ENCODE measurements around the gene DNAI4. TPM values are rescaled to one million over a fixed set of nuclear protein-coding genes. Genes with fewer than 3 reads are reported as not detected.
"Not testable (repeated sequence)": the region's sequence is repeated elsewhere in the genome, so short reads cannot be mapped to it uniquely, and the experiment has no call there.

DNAI4 gene
- polyA plus RNA-seq (ENCODE audit: insufficient read length in 4 of 4) = 10 to 100 TPM; 12.7 to 15.7 (median 15.0) TPM

GRCh38 chr1:66924756-66925557 lies at the start of gene DNAI4, which contains the start of gene MIER1:
TSS of gene DNAI4 (minus strand) at chr1:66924856. CDS start at chr1:66924831, 25 bp downstream.
TSS of gene MIER1 (plus strand) at chr1:66924990. CDS start at chr1:66925029, 39 bp downstream.
- DNase-seq (ENCODE audit: low read depth in 4 of 4, low spot score in 3 of 4) = peak; percentile 97 to 99 (median 98)

DNA sequence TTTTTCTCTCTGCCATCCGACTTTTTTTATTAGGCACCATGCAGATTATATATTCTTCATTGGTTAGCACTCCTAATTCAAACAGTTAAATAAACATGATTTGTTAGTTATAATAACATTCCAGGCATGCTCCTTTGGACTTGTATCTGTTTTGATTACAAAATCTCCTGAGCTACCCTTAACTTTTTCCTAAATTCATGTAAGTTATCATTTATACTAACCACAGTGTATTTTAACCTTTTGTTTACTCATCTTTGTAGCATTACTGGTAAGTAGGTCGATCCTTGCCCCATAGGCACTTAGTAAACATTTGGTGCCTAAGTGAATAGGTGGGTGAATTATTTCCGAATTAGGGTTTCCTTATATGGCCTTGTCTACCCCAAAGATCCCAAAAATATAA lies 43.9 kb upstream of the DNAI4 start:
- DNase-seq (ENCODE audit: low read depth in 4 of 4, low spot score in 3 of 4) = no peak

DNA sequence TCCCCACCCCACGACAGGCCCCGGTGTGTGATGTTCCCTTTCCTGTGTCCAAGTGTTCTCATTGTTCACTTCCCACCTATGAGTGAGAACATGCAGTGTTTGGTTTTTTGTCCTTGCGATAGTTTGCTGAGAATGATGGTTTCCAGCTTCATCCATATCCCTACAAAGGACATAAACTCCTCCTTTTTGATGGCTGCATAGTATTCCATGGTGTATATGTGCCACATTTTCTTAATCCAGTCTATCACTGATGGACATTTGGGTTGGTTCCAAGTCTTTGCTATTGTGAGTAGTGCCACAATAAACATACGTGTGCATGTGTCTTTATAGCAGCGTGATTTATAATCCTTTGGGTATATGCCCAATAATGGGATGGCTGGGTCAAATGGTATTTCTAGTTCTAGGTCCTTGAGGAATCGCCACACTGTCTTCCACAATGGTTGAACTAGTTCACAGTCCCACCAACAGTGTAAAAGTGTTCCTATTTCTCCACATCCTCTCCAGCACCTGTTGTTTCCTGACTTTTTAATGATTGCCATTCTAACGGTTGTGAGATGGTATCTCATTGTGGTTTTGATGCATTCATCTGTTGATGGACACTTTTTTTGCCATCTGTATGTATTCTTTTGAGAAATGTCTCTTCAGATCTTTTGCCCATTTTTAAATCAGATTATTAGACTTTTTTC lies 41.7 kb upstream of the DNAI4 start:
- not testable (repeated sequence) for DNase-seq (ENCODE audit: low read depth in 4 of 4, low spot score in 3 of 4)

DNA sequence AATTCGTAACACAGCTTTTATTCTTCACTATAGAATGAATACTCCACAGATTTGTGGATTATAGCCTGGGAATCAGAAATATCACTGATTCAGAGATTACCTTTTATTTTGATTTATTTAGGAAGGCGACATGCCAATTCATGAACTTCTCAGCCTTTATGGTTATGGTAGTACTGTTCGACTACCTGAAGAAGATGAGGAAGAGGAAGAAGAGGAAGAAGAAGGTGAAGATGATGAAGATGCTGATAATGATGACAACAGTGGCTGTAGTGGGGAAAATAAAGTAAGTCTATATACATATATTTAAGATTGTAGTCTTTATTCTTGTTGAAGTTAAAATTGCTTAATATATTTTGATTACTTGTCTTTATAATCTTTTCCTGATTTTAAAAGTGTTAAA lies 33.3 kb upstream of the DNAI4 start:
- DNase-seq (ENCODE audit: low read depth in 4 of 4, low spot score in 3 of 4) = no peak

GRCh38 chr1:66954208-66954607 lies 29.6 kb upstream of the DNAI4 start:
- DNase-seq (ENCODE audit: low read depth in 4 of 4, low spot score in 3 of 4) = no peak

DNA sequence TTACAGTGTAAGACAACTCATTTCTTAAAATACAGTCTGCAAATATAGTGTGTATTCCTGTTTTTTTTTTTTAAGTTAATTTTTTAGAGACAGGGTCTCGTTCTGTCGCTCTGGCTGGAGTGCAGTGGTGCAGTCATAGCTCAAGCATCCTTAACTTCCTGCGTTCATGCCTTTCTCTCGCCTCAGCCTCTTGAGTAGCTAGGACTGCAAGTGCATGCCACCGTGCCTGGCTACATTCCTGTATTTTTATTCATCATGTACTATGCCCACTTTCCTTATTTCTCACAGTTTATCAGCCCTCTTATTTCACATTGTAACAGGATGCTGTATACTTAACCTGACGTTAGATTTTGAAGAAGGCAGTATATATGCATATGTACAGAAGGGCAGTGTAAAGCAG lies 26.9 kb upstream of the DNAI4 start:
- no peak for DNase-seq (ENCODE audit: low read depth in 4 of 4, low spot score in 3 of 4)

GRCh38 chr1:66947267-66947666 lies 22.6 kb upstream of the DNAI4 start:
- DNase-seq (ENCODE audit: low read depth in 4 of 4, low spot score in 3 of 4) = no peak

DNA sequence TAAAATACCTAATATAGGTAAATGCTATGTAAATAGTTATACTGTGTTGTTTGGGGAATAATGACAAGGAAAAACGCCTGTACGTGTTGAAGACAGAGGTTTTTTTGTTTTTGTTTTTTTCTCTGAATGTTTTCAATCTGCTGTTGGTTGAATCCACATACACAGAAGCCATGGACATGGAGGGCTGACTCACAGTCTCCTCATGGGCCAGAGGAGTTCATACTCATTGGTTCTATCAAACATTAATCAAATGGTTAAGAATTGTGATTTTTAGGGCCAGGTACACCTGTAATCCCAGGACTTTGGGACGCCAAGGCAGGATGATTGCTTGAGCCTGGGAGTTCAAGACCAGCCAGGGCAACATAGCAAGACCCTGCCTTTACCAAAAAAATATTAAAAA lies 20.7 kb upstream of the DNAI4 start:
- DNase-seq (ENCODE audit: low read depth in 4 of 4, low spot score in 3 of 4) = no peak

GRCh38 chr1:66944330-66945274 lies 19.9 kb upstream of the DNAI4 start:
- no peak for DNase-seq (ENCODE audit: low read depth in 4 of 4, low spot score in 3 of 4)

DNA sequence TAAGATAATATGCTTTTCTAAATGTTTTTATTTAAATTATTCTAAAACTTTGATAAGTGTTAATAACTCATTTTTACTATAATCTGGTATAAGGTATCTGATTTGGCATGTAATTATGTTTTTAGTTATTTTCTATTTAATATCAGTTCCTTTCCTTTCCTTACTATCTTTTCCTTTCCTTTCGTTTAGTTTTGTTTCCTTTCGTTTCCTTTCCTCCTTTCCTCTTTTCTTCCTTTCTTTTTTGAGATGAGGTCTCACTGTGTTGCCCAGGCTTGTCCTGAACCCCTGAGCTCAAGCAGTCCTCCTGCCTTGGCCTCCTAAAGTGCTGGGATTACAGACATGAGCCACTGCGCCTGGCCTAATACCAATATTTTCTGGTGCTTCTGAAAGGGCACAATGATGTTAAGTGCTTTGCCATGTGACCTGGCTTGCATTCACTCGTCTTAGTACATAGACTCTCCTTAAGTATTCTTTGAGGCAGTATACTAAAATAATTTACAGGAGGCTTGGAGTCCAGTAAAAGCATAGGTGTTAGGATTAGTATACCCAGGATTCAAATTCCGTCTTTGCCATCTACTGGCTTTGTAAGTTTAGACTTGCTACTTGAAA lies 18.8 kb upstream of the DNAI4 start:
- DNase-seq (ENCODE audit: low read depth in 4 of 4, low spot score in 3 of 4) = no peak

- DNase-seq (ENCODE audit: low read depth in 4 of 4, low spot score in 3 of 4) = no peak
Measured at GRCh38 chr1:66940981-66941380, 16.3 kb upstream of the DNAI4 start.

DNA sequence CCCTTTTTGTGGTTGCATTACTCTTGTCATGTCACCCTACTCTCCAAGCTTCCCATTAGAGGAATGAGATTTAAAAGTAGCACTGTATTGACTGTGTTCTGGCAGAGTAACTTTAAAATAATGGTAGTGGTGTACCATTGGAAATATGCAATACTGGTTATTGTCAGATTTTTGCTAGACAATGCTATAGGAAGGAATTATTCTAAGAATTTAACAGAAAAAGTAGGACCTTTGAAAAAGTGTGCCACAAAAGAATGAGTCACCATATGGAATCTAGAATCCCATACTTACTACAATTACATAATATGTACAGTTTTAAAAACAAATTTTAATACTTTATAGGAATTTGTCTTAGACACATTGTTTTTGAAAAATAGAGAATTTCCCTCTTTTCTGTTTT lies 14.0 kb upstream of the DNAI4 start:
- DNase-seq (ENCODE audit: low read depth in 4 of 4, low spot score in 3 of 4) = no peak

DNA sequence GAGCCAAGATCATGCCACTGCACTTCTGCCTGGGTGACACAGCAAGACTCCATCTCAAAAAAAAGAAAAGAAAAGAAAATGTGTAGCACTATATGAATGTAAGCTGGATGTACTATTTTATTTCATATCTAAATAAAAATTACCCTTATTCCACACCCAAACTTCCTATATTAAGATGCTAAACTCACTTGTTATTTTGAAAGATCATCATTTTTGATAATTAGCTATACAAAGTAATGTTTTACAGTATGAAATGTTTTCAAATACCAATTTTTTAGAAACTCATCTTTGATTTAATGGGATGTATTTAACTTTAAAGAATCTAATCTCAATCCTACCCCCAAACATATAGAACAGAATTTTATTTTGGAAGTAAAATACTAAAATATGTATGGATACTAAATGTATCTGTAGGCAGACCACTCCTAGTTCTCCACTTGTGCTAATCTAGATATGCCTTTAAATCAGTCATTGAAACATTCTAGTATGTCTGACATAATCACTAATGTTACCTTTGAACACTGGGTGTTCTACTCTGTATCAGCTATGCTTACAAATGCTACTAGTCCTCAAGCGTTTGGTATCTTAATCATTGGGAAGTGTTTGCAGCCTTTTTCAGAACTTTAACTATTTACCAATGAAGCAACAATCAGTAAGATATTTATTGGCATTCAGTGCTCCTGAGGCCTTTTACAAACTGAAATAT lies 13.0 kb upstream of the DNAI4 start:
- DNase-seq (ENCODE audit: low read depth in 4 of 4, low spot score in 3 of 4) = no peak

GRCh38 chr1:66933887-66934700 lies 9.4 kb upstream of the DNAI4 start:
- no peak for DNase-seq (ENCODE audit: low read depth in 4 of 4, low spot score in 3 of 4)

- no peak for DNase-seq (ENCODE audit: low read depth in 4 of 4, low spot score in 3 of 4)
Measured at GRCh38 chr1:66932291-66932690, 7.6 kb upstream of the DNAI4 start.

GRCh38 chr1:66931590-66931989 lies 6.9 kb upstream of the DNAI4 start:
- DNase-seq (ENCODE audit: low read depth in 4 of 4, low spot score in 3 of 4) = no peak

DNA sequence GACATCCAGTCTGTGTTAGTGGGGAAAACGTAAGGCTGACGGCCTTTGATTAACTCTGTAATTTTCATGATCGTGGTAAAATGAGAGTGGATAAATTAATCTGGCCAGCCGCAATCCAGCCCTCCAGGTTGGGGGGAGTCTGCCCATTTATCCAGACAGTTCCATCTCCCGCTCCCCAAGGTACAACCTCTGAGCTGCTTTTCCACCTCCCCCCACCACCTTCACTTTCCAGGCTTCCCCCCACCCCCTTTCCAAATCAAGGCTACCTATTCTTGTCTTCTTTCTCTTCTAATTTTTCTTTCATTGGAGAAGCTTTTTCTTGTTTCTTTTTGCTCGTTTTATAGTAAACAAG lies 6.1 kb upstream of the DNAI4 start:
- peak in 1 of 4 donors; percentile 38 for DNase-seq (ENCODE audit: low read depth in 4 of 4, low spot score in 3 of 4)

DNA sequence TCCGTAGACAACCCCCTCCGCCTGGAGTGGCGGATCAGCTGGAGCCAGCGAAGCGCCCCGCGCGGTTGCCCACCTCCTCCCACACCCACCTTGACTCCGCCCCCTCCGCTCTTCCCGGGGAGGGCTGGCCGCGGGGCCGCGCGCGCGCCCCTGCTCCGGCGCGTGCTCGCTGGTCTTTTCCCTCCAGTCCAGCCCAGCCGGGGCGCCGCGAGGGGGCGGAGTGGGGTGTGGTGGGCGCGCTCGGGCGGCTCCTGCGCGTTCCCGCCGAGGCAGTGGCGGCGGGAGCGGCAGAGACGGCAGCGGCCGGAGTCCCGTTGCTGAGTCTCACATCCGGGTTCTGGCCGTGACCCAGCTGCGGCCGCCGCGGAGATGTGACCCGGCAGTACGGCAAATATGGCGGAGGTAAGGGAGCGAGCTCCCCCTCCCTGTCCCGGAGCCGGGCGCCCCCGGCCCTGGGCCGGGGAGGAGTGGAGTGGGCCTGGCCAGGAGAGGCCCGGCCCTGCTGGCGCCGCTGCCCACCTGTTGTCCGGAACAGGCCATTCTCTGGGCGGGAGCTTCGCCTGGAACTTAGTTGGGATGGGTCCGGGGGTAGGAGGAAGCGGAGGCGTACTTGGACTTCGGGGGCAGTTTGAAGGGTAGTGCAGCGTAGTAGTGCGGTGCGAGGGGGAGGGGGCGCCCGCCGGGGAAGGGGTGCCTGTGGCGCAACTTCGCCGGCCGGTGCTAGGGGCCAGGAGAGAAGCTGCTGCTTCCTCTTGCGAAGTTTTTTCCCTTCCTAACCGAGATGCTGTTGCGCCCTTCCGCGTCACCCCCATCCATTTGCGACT lies 5.6 kb upstream of the DNAI4 start:
- DNase-seq (ENCODE audit: low read depth in 4 of 4, low spot score in 3 of 4) = peak; percentile 88 to 91 (median 90)
